Metanephros (tissue), 2 donors: ENCODE results near the gene SLC47A1. TPM values are rescaled to one million over a fixed set of nuclear protein-coding genes. Genes with fewer than 3 reads are reported as not detected.

ENCODE experiments used
- small RNA-seq: library from RNA; depleted of rRNA; stranded (forward); fragments of <200 nt; gene quantifications from one replicate; pipeline ENCODE3, GENCODE V24; 2014; ENCODE audit warnings: low replicate concordance
- total RNA-seq: library from RNA; depleted of rRNA; stranded (reverse); fragments of >200 nt; gene quantifications from one replicate; pipeline ENCODE4 v1.2.3, GENCODE V29; 2014

The SLC47A1 gene, protein sequence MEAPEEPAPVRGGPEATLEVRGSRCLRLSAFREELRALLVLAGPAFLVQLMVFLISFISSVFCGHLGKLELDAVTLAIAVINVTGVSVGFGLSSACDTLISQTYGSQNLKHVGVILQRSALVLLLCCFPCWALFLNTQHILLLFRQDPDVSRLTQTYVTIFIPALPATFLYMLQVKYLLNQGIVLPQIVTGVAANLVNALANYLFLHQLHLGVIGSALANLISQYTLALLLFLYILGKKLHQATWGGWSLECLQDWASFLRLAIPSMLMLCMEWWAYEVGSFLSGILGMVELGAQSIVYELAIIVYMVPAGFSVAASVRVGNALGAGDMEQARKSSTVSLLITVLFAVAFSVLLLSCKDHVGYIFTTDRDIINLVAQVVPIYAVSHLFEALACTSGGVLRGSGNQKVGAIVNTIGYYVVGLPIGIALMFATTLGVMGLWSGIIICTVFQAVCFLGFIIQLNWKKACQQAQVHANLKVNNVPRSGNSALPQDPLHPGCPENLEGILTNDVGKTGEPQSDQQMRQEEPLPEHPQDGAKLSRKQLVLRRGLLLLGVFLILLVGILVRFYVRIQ
- total RNA-seq: 20.4 TPM

DNA sequence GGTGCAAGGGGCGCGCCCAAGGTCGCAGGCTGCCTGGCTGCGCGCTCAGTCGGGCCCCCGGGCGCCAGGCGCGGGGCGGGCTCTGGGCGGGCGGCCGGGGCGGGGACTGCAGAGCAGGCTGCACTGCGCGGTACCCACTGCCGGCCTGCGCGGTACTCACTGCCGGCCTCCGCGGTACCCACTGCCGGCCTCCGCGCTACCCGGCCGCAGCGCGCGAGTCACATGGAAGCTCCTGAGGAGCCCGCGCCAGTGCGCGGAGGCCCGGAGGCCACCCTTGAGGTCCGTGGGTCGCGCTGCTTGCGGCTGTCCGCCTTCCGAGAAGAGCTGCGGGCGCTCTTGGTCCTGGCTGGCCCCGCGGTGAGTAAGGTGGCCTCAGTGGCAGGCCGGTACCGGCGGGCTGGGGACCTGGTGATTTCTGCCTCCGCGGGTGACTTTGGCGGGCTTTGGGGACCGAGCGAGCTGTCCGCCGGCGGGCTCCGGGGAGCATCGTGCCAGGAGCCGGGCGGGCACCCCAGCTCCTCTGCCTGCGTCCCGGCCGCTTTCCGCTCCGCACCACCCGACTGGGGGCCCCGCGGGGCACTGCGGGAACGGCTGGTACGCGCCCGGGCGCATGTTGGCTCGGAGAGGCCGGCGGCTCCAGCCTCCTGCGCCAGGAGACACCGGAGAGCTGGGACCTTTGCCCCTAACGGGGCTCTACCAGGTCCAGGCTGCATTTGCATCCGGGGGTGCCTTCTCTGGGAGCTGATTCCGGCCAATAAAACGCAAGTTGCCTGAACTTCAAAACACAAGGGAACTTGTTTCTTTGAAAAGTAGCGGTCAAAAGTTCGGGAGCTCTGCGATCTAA lies at the start of gene SLC47A1:
Gene SLC47A1 (plus strand): TSS at position 137 of the 844 bp plus-strand sequence. CDS start 86 bp downstream, at position 223.

Small RNA genes lying within 50 kb of the gene (small RNA-seq; reads per million reads assigned to genes)
- gene AC025627.2 (not detected), gene NMTRQ-TTG12-1 (not detected)

Other genes starting within 250 kb of the SLC47A1 start
- gene B9D1, start 171.1 kb upstream of the SLC47A1 start, total RNA-seq: 32.5 TPM
- 35.3 TPM for gene MAPK7, start 155.4 kb upstream of the SLC47A1 start, total RNA-seq
- 80.3 TPM for gene MFAP4, start 146.7 kb upstream of the SLC47A1 start, total RNA-seq
- 4.1 TPM for gene RNF112, start 122.6 kb upstream of the SLC47A1 start, total RNA-seq
- gene ALDH3A2, start 114.9 kb downstream of the SLC47A1 start, total RNA-seq: 83.9 TPM
- gene SLC47A2, start 182.7 kb downstream of the SLC47A1 start, total RNA-seq: 6.2 TPM
- gene ALDH3A1, start 214.4 kb downstream of the SLC47A1 start, total RNA-seq: 3.6 TPM